GM15510 (cell line): ENCODE data around the gene AOC1.

Experiments
- POLR2A ChIP-seq: IDR thresholded peaks from 3 replicates; pipeline ENCODE4 v1.6.1; 2011; ENCODE audit warnings: borderline replicate concordance; ENCODE audit not compliant: insufficient read length; ENCODE audit errors: extremely low read depth

Gene AOC1

DNA sequence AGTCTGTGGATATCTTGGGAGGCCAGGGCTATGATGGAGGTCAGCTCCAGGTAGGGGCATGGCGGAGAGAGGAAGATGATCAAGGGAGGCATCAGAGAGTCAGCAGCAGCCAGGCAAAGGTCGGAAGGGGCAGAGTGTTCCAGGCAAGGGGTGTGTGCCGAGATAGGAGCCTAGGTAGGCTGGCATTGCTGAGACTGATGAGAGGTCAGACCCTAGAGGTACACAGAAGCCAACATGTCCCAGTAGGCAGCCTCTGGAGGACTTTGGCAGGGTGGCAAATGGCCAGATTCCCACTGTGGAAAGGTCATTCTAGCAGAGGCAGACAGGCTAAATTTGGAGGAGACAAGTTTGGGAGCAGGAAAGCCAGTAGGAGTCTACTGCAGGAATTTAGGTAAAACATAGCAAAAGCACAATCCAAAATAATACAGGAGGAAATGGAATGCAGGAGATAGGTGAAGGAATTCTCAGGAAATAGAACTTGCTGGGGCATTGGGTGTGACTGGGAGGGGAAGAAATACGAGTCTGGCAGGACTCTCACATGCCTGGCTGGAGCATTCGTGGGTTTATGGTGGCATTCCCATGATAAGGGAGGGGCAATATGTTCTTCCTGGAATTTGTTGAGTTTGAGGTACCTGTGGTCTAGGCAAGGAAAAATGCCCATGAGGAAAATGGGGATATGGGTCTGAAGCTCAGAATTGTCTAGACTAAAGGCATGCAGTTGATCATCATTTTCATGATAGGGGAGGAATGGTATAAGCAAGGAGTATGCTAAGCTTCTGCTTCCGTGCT, 26.1 kb upstream of the AOC1 start:
- no peak for TF ChIP-seq POLR2A

- TF ChIP-seq POLR2A = no peak
These were observed 23.9 kb upstream of the AOC1 start for GRCh38 chr7:150828384-150828783.

- TF ChIP-seq POLR2A = no peak
These were observed 22.9 kb upstream of the AOC1 start for GRCh38 chr7:150829426-150829825.

DNA sequence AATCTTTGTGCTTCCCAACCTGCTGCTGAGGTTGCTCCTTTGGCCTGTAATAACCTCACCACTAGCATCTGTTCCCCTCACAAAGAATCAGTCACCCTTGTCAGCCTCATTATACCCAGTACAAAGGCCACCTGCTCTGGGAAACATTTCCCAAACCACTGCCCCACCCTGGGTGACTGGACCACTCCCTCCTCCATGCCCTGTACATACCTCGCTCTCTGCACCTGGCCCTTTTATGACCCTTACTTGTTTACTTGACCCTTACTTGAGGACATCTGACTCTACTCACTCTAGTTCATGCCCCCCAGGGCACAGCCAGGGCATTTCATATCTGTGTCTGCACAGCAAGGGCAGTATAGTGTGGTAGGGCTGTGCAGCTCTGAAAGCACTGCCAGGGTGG, 21.4 kb upstream of the AOC1 start:
- no peak for TF ChIP-seq POLR2A

DNA sequence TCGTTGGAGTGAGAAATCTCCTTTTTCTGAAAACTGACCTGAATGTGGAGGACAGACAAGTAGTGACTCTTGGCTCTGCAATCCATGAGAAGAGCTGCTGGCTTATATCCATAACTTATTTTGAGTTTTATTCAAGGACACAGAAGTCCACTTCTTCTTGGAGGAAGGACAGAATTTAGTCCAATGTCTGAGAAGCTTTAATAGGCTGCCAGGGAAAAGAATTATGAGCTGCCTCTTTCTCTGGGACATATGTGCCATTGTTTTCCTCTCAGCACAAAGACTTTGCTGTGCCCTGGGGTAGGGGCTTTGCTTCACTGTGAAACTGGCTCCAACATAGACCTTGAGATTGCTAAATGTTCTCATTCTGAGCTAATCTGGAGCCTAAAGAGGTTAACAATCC, 20.5 kb upstream of the AOC1 start:
- TF ChIP-seq POLR2A = no peak

DNA sequence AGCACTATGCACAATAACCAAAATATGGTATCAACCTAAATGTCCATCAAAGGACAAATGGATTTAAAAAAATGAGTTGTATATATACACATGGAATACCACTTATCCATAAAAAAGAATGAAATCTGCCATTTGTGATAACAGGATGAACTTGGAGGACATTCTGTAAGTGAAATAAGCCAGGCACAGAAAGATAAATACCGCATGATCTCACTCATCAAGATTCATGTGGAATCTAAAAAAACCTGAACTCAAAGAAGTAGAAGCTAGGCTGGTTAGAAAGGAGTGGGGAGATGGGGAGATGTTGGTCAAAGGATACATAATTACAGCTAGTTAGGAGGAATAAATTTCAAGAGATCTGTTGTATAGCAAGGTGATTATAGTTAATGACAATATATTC, 17.3 kb upstream of the AOC1 start:
- no peak for TF ChIP-seq POLR2A

- TF ChIP-seq POLR2A = no peak
These were observed 16.5 kb upstream of the AOC1 start for GRCh38 chr7:150835702-150836280.

DNA sequence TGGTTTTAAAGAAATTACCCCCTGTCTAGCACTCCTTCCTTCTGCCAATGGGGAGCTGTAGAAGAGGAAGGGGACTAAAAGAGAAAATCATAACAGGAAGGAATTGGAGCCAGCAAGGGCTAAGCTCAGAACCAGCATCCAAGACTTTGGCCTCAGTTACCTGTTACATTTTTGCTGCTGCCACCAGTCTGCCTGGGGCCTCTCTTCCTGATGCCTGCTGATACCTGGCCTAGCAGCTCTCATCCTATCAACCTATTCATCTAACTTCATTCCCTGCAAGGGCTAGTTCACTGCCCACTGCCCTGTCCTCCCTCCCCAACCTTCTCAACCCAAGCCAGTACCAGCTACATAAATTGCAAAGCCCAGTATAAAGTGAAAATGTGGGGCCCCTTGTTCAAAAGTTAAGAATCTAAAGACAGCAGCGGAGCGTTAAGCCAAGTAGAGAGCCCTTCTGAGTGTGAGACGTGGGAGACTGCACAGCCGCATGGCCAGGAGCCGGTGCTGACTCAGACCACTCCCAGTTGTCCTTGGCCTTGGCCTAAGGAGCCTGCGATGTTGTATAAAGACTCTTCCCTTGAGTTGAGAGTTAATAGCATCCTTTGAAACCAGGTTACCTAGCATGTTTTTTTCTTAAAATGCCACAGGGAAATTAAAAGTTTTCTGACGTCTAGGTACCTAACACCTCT, 13.2 kb upstream of the AOC1 start:
- no peak for TF ChIP-seq POLR2A

GRCh38 chr7:150842018-150842417, 10.3 kb upstream of the AOC1 start:
- TF ChIP-seq POLR2A = no peak

DNA sequence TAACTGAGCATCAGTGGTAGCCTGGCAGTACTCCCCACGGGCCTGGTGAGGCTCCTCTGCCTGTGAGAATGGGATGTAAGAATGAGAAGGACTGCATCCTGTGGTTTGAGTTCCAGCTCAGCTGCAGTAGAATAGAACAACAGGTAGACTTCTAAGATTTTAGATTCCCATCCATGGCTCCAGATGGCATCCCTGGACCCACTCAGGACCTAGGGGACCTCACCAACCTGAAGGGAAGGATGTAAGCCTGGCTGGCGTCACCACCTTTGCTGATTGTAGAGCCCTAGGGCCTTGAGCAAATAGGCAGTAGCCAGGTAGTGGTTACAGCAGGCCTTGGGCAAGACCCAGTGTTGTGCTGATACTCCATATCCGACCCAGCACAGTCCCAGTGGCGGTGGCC, 9.6 kb upstream of the AOC1 start:
- no peak for TF ChIP-seq POLR2A

DNA sequence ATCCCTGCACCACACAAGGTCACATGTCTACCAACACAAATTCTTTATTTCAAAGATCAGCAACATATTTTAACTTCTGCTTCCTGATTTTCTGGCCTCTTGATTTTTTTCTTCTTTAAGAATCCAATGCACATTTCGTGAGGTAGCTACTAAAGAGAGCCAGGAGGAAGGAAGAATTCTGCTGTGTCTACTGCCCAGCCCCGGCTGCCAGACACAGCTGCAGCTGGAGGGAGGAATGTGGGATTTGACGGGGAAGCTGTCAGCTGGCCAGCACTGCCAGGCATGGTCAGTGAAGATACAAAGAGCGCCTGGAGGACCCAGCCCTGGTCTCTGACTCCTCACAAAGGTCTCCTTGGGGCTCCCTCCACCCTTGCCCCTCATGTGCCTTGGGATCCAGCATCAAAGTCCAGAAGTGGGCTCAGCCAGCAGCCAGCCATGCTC, 6.9 kb upstream of the AOC1 start:
- no peak for TF ChIP-seq POLR2A

DNA sequence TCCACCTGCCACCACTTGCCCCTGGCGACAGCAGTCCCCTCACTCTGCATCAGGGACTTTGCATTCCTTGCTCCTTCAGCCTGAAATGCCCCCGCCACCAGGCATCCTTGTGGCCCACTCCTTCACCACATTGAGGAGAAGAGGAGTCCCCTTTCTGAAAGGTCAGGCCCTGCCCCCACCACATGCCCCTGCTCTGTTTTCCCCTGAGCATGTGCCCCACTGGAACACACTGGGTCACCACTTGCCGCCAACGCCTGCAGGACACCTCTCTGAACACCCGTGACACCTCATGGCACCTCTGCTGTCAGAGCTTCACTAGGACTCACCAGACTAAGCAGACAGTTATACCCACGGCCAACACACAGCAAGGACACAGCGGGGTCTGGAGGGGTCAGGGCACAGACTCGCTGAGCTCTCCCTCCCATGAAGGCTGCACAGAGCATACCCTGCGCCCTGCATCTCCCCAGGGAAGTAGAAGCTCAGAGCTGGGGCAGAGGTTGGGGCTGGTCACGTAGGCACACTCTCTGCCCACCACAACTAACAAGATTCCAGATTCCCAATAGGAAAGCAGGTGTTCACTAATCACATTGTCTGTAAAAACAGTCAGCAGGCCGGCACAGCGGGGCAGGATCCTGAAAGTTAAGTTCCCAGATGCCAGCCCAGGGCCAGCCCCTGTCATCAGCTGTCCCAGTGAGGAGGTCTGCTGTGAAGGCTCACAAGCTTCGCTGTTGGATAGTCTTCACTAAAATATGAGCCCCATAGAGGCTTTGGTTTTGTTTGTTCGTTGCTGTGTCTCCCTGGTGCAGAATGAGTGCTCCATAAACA, 5.8 kb upstream of the AOC1 start:
- no peak for TF ChIP-seq POLR2A

- no peak for TF ChIP-seq POLR2A
These were observed 4.8 kb upstream of the AOC1 start for GRCh38 chr7:150847536-150847935.

DNA sequence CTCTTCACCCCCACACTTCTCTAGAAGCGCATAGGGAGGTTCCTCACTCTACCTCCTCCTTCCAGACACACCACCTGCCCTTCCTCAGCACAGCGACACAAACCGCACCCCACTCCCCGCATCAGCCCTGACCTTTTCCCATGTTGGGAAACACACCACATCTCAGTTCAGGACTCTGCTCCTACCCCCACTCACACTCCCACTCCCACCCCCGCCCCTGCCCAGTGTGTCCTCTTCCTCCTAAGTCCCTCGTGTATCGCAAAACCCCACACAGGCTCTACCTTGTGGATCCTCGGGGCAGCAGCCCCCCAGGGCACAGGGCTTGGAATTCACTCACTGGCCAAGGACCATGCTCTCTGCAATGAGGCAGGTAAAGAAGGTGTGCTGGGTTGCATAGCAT, 4.2 kb upstream of the AOC1 start:
- no peak for TF ChIP-seq POLR2A

GRCh38 chr7:150848561-150849115, 3.7 kb upstream of the AOC1 start:
- TF ChIP-seq POLR2A = no peak
